Astrocyte of the spinal cord (primary cell): ENCODE data around the gene FAM163A.

Experiments
- DNase-seq: peaks from one replicate; pipeline ENCODE4 v3.0.0; 2011; ENCODE audit warnings: low read depth, low spot score
- H3K4me3 ChIP-seq: 2 replicates; pipeline ENCODE4 v1.5.1; 2011; ENCODE audit warnings: low read depth, mild to moderate bottlenecking, low read length, moderate library complexity
- in situ Hi-C: cut with HindIII; loops from 2 replicates; pipeline ENCODE4 v1.10.0; 2017; ENCODE audit warnings: low sequenced_read_pairs
- TF ChIP-seq, protein P1 (sequence below): IDR thresholded peaks from 2 replicates; pipeline ENCODE4 v1.5.1; 2012; ENCODE audit warnings: low read depth, mild to moderate bottlenecking, low read length, inconsistent platforms

Gene FAM163A

DNA sequence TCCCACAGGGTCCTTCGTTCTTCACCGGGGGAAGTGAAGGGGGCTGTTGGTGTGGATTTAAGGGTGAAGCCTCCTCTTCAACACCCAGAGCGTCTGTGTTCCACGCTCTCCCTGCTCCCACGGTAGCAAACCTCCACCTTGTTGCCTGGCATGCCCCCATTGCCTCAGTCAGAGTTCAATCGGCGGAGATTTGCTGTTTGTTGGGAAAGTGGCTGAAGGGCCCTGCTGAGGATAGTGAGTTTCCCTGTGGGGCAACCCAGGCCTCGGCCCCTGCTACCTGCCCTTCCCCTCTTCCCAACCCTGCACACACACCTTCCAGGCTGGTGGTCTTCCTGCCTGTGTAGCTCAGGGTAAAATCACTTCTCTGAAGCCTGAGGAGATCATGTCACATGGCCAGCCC is 74.0 kb downstream of the FAM163A start:
- DNase-seq: no peak
- H3K4me3 ChIP-seq: no peak overlapping the region
- in situ Hi-C loops: no loop called here
- TF ChIP-seq, protein P1, sequence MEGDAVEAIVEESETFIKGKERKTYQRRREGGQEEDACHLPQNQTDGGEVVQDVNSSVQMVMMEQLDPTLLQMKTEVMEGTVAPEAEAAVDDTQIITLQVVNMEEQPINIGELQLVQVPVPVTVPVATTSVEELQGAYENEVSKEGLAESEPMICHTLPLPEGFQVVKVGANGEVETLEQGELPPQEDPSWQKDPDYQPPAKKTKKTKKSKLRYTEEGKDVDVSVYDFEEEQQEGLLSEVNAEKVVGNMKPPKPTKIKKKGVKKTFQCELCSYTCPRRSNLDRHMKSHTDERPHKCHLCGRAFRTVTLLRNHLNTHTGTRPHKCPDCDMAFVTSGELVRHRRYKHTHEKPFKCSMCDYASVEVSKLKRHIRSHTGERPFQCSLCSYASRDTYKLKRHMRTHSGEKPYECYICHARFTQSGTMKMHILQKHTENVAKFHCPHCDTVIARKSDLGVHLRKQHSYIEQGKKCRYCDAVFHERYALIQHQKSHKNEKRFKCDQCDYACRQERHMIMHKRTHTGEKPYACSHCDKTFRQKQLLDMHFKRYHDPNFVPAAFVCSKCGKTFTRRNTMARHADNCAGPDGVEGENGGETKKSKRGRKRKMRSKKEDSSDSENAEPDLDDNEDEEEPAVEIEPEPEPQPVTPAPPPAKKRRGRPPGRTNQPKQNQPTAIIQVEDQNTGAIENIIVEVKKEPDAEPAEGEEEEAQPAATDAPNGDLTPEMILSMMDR: no peak

DNA sequence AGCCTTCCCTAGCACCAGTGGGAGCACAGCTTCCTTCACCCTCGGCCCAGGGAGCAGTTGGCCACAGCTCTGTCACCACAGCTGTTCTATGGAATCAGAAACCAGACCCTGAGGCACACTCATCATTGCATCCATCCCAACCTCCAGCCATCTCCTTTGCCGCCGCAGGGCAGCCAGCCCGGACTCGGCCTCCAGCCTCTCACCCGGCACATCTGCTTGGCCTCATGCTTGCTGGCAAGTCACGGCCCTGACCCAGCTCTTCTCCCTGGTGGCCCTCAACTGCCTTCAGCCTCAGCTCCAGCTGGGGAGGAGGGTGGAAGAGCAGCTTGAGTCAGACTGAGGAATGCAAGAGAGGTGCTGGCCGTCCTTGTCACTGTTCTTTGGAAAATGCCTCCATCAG is 74.7 kb downstream of the FAM163A start:
- no peak overlapping the region for H3K4me3 ChIP-seq
- TF ChIP-seq, protein P1: no peak
- in situ Hi-C loops: no loop called here
- DNase-seq: no peak

DNA sequence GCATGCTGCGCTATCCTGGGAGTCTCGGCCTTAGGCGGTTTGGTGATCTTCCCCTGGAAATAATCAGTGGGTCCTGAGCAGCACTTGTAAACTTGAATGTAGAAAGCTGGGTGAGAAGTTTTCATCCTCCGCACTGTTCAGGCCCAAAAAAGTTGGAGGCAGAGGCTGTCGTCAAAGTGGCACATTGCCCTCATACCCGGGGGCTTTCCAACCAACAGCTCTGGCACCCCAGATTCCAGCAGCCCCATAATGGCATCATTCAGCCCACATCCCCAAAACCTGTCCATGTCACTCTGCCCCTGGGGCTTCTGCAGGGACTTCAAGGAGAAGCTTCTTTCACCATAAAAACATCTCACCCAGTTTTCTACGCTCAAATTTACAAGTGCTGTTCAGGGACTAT is 75.2 kb downstream of the FAM163A start:
- H3K4me3 ChIP-seq: no peak overlapping the region
- TF ChIP-seq, protein P1: no peak
- in situ Hi-C loops: no loop called here
- DNase-seq: no peak

DNA sequence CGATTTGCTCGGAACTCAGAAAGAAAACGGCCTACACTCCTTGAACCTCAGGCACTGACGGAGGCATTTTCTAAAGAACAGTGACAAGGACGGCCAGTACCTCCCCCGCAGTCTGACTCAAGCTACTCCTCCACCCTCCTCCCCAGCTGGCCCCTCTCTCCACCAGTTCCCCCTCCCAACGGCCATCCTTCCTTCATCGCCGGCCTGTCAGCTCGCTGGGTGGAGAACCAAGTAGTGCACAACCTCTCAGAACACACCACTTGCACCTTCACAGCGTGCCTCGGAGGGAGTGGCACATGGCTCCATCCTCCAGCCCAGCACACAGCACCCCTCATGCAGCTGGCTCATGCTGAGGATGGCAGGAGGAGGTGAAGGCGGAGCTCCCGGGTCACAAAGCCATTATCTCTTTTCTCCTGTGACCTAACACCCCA is 75.7 kb downstream of the FAM163A start:
- no peak for DNase-seq
- TF ChIP-seq, protein P1: no peak
- in situ Hi-C loops: no loop called here

DNA sequence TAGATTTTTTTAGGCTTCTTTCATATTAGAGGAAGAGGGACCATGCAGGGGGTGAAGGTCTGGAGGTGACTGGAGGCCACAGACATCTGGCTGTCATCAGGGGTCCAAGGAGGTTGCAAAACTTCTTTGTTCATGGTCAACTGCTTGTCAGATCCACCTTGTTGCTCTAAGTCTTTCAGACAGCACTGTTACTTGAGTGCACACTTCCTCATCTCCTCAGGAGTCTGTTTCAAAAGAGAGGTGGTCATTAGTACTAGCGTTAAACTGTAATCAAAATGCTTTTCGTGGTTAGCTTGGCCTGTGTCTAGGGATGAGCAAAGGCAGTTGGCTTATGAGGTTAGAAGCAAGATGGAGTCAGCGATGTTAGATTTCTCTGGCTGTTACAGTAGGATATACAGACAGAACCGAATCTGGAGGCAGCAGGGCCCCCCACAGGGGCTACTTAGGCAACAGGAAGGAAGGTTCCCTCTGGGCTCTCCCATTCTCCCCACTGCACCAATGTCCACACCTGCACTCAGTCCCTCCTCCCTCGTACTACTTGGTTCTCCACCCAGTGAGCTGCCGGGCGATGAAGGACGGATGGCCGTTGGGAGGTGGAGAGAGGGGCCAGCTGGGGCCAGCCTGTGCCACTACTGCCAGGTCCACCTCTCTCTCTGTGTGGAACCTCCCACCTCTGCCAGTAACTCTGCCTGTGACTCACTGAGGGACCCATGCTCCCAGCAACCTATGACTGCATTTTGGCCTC is 77.3 kb downstream of the FAM163A start:
- no peak for DNase-seq
- no peak overlapping the region for H3K4me3 ChIP-seq
- in situ Hi-C loops: no loop called here
- TF ChIP-seq, protein P1: no peak

More for the DNA sequence above, 75.7 kb downstream of the FAM163A start:
- no peak overlapping the region for H3K4me3 ChIP-seq

DNA sequence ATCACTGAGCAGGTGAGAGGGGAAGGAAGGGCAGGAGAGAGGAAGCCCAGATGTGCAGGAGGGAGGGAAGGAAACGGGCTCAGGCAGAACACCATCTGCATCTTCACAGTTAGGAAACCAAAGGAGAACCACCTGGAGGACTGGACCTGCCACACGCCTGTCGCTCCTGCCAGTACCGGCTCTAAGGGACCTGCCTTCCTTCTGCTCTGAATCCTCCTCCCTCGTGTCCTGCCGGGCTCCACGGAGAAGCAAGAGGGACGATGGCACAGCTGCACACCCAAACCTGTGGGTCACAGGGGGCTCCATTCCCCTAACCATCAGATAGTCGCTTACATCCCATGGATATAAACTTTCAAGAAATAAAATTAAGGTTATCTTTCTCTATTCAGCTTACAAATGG is 78.4 kb downstream of the FAM163A start:
- in situ Hi-C loops: no loop called here
- no peak overlapping the region for H3K4me3 ChIP-seq
- TF ChIP-seq, protein P1: no peak
- DNase-seq: no peak
